HG03095 (cell line): ENCODE results near the gene BAG1.
A peak's percentile ranks its signal among the peaks of the same experiment; 100 is the strongest.

Experiments used
- ATAC-seq: cut with Tn5 transposase; IDR thresholded peaks from one replicate; pipeline ENCODE4 v1.9.1; 2021; ENCODE audit warnings: moderate library complexity; ENCODE audit not compliant: unreplicated experiment

The BAG1 gene

GRCh38 chr9:33277484-33277883 is 13.0 kb upstream of the BAG1 start:
- no peak for ATAC-seq

GRCh38 chr9:33273972-33274328 is 9.4 kb upstream of the BAG1 start:
- no peak for ATAC-seq

GRCh38 chr9:33273266-33273971 is 8.9 kb upstream of the BAG1 start:
- ATAC-seq: no peak

- ATAC-seq: no peak
Measured at GRCh38 chr9:33272061-33272460, 7.6 kb upstream of the BAG1 start.

GRCh38 chr9:33270146-33270545 is 5.6 kb upstream of the BAG1 start:
- ATAC-seq: no peak

GRCh38 chr9:33267151-33267767 is 2.8 kb upstream of the BAG1 start:
- no peak for ATAC-seq

GRCh38 chr9:33265211-33265865 is 830 bp upstream of the BAG1 start:
- no peak for ATAC-seq

GRCh38 chr9:33264003-33264472 is 470 bp downstream of the BAG1 start:
- ATAC-seq: peak; percentile 19

- no peak for ATAC-seq
Measured at GRCh38 chr9:33263131-33264002, 1.1 kb downstream of the BAG1 start.

- no peak for ATAC-seq
Measured at GRCh38 chr9:33260372-33260771, 4.1 kb downstream of the BAG1 start.

GRCh38 chr9:33257276-33257675 is 7.2 kb downstream of the BAG1 start:
- ATAC-seq: no peak

- ATAC-seq: no peak
Measured at GRCh38 chr9:33256236-33256635, 8.3 kb downstream of the BAG1 start.

- ATAC-seq: no peak
Measured at GRCh38 chr9:33255471-33255870, 9.0 kb downstream of the BAG1 start.

GRCh38 chr9:33255014-33255413 is 9.5 kb downstream of the BAG1 start:
- no peak for ATAC-seq

GRCh38 chr9:33254211-33254610 is 10.3 kb downstream of the BAG1 start:
- no peak for ATAC-seq

- ATAC-seq: no peak
Measured at GRCh38 chr9:33250458-33250995, 14.0 kb downstream of the BAG1 start.

- no peak for ATAC-seq
Measured at GRCh38 chr9:33249983-33250382, 14.5 kb downstream of the BAG1 start.

GRCh38 chr9:33249087-33249658 is 15.3 kb downstream of the BAG1 start:
- no peak for ATAC-seq

GRCh38 chr9:33248606-33249005 is 15.9 kb downstream of the BAG1 start:
- ATAC-seq: no peak

- ATAC-seq: no peak
Measured at GRCh38 chr9:33246269-33246860, 18.1 kb downstream of the BAG1 start.
